Left kidney (tissue), 2 donors: ENCODE measurements around the gene PNMA1. TPM values are rescaled to one million over a fixed set of nuclear protein-coding genes. Genes with fewer than 3 reads are reported as not detected.

Experiments used
- DNase-seq: peaks from one replicate; pipeline ENCODE4 v3.0.0-alpha.2; 2013
- polyA plus RNA-seq: library from polyadenylated mRNA; unstranded; fragments of 120-200 nt; gene quantifications from one replicate; pipeline ENCODE4 v1.2.1, GENCODE V29; 2013; ENCODE audit not compliant: insufficient read length

Gene PNMA1
- polyA plus RNA-seq, 1 donor, result 91.6 TPM

GRCh38 chr14:73674986-73675385 lies 39.2 kb downstream of the PNMA1 start:
- DNase-seq, result no peak

GRCh38 chr14:73667854-73668253 lies 46.3 kb downstream of the PNMA1 start:
- DNase-seq, result no peak

- no peak for DNase-seq
These were observed 47.6 kb downstream of the PNMA1 start for GRCh38 chr14:73666583-73666982.

- no peak for DNase-seq
These were observed 49.1 kb downstream of the PNMA1 start for GRCh38 chr14:73665130-73665529.

- DNase-seq, result no peak
These were observed 50.5 kb downstream of the PNMA1 start for GRCh38 chr14:73663548-73664212.

GRCh38 chr14:73662487-73662943 lies 51.7 kb downstream of the PNMA1 start:
- no peak for DNase-seq

- DNase-seq, result no peak
These were observed 52.3 kb downstream of the PNMA1 start for GRCh38 chr14:73661872-73662271.

Other genes starting within 250 kb of the PNMA1 start
- 10.4 TPM for gene RIOX1, start 223.5 kb downstream of the PNMA1 start, polyA plus RNA-seq
- 8.6 TPM for gene ACOT1, start 177.2 kb downstream of the PNMA1 start, polyA plus RNA-seq
- 3.2 TPM for gene HEATR4, start 155.4 kb downstream of the PNMA1 start, polyA plus RNA-seq
- gene ACOT2, start 145.2 kb downstream of the PNMA1 start, polyA plus RNA-seq, result 59.0 TPM
- gene ACOT4, start 122.5 kb downstream of the PNMA1 start, polyA plus RNA-seq, result 3.4 TPM
- gene ACOT6, start 101.9 kb downstream of the PNMA1 start, polyA plus RNA-seq, result 0.25 TPM
- gene DNAL1, start 69.4 kb downstream of the PNMA1 start, polyA plus RNA-seq, result 25.2 TPM
- gene PTGR2, start 137.4 kb upstream of the PNMA1 start, polyA plus RNA-seq, result 28.5 TPM
- gene ZNF410, start 172.5 kb upstream of the PNMA1 start, polyA plus RNA-seq, result 65.5 TPM
- gene FAM161B, start 235.7 kb upstream of the PNMA1 start, polyA plus RNA-seq, result 15.2 TPM
- 39.0 TPM for gene COQ6, start 235.9 kb upstream of the PNMA1 start, polyA plus RNA-seq